SKM-1 (cell line): Measurements from ENCODE around the gene HOXC9.
"Not testable (repeated sequence)": the region's sequence is repeated elsewhere in the genome, so short reads cannot be mapped to it uniquely, and the experiment has no call there.

Experiments used
- DNase-seq: peaks from one replicate; lab custom pipeline; 2025; ENCODE audit not compliant: unreplicated experiment; lab: John Stamatoyannopoulos, UW

The HOXC9 gene

GRCh38 chr12:54037360-54038283, 37.7 kb downstream of the HOXC9 start:
- no peak for DNase-seq

GRCh38 chr12:54038284-54038870, 38.4 kb downstream of the HOXC9 start:
- no peak for DNase-seq

- DNase-seq, result no peak
Measured at GRCh38 chr12:54038871-54039414, 39.0 kb downstream of the HOXC9 start.

DNA sequence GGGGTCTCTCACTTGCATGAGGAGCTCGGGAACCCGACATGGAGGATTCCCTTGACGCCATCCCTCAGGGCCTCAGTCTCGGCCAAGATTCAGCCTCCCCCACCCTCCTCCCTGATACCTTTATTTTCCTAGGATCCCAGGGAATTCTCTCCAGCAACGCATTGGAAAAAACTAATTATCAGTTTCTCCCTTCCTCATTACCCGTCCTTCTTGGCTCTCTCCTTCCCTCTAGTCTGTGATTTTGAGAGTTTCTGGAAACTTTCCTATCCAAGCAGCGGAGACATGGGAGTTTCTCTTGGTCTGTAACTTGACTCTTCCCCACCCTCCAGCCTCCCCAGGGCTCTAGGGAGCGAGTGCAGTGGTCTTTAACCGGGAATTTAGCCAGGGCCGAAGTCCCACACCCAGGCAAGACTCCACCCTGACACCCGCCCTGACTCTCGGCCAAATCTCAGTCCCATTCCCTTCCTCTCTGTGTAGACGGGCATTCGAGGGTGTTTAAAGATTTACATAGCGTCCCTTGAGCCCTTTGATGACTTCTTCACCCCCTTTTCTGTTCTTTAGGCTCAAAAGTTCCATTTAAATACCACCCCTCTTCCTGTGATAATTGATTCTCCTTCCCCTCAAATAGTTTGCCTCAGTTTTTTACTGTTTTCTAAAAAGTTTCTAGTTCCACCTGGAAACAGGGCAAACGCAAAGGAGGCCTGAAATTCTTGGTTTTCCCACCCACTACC, 39.6 kb downstream of the HOXC9 start:
- no peak for DNase-seq

DNA sequence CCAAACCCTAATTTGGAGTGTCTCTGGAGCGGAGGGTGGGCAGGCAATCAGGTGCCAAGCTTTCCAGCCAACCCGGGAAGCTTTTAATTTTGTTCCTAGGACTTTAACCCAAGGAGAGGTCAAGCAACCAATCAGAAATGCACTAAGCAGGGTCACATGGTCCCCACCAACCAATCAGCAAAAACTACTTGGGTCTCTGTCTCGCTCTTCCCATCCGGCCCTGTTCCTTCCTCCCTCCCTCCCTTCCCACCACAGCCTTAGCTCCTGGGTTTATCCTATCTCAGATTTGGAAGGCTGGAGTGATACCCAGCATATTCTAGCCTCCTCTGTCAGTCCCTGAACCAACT, 40.2 kb downstream of the HOXC9 start:
- DNase-seq, result no peak

DNA sequence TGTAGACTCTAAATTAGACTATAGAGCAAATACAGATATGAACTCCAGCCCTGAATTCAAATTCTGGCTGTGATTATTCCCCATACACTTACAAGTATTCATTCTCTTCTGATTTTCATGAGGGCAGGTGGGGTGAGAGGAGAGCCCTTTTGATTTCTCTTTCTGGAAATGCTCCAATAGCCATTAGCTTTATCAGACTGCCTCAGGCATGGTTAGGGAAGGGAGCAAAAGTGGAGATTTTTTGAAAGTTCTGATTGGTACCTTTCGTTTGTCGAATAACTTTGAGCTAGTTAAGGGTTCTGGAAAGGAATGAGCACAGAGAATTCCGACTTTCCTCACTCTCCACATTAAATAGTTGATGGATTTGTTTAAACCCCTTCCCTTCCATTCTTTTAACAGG, 40.7 kb downstream of the HOXC9 start:
- no peak for DNase-seq

DNA sequence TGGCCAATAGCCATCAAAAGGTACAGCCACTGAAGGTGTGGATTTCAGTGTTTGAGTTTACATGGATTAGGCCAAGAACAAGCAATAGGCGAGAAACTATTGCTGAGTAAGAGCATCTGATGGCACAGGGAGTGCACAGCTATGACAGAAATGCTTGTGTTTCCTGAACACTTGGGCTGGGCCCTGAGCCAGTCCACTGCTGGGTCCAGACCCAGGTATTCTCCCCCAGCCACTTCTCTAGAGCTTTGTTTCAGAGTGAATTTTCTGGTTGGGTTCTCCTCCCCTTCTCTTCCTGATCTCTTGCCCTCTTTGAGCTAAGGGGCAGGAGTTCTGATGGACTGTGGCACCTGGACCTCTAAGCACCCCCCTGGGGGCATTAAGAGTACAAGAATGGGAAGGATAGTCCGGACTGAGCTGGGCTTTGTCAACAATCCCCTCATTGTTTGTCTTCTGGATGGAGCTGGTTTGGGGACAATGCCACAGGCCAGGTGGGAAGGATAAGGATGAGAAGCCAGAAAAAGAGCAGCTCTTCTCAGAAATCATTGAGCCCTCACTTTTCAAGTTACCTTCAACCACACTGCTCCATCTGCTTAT, 41.2 kb downstream of the HOXC9 start:
- DNase-seq, result no peak

DNA sequence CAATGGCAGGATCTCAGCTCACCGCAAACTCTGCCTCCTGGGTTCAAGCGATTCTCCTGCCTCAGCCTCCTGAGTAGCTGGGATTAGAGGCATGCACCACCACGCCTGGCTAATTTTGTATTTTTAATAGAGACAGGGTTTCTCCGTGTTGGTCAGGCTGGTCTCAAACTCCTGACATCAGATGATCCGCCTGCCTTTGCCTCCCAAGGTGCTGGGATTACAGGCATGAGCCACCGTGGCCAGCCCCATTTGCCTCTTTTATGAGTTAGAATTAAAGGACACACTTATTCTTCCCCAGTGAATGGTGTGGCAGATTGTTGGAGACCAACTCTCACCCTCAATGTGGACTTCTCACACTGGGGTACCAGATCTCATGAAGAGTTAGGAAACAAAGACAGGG, 42.1 kb downstream of the HOXC9 start:
- not testable (repeated sequence) for DNase-seq

DNA sequence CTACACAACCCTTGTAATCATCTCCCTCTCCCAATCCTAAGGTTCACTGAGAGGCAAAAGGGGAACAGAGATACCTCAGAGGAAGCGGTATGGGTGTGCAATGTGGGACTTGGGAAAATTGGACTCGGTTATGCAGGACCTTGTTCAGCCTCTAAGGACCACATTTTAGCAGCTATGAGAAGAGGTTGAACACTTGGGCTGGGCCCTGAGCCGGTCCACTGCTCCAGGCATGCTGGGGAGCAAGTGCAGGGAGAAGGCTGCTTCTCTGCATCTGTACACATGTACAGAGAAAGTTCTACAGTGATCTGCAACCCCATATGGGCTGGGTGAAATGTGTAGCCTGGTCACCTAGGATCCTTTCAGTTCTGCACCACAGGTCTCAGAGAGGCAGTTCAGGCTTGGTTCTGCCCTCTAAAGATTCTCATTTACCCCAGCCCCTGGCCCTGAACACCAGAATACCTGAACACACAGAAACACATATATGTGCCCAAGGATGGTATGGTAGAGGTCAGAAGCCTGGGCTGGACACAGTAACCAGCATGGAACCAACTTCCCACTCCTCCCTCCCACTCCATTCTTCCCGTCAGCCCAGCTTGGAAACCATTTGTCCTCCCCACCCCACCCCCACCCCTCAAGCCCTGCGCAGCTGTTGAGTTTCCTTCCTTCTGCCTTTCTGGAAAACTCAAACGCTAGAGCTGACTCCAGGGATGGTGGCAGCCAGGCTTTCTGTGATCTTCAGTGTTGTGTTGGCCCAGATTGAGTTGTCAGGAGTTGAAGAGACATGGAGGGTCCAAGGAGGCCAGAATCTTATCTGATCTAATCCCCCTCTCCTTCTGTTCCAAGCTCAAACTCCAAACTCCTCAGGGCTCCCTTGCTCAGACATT, 43.3 kb downstream of the HOXC9 start:
- DNase-seq, result no peak

DNA sequence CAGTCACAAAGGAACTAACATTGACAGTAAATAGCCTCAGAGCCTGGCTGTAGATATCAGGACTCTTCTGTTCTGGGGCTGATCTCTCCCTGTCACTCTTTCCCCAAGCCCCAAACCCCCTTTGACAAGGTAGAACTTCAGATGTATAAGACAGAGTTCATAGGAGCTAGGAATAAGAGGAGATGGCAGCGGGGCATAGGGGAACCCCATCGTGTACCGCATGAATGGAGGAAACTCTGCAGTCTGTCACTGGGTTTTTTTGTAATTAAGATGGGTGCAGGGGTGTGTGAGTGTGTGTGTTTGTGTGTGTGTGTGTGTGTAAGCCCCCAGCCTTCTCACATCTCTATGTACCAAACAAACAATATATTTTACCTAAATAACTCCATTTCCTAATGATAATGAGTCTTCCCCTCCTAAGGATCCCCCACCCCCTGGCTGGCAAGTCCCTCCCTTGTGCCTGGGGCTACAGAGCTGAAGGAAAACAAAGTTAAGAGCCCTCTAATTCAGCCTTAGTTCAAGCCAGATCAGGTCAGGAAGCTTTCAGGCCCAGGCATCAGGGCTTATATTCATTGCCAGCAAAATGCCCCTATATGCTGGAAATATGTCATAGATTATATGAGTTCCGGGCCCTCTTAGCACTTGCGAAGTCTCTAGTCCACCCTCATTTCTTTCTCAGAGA, 44.6 kb downstream of the HOXC9 start:
- no peak for DNase-seq

DNA sequence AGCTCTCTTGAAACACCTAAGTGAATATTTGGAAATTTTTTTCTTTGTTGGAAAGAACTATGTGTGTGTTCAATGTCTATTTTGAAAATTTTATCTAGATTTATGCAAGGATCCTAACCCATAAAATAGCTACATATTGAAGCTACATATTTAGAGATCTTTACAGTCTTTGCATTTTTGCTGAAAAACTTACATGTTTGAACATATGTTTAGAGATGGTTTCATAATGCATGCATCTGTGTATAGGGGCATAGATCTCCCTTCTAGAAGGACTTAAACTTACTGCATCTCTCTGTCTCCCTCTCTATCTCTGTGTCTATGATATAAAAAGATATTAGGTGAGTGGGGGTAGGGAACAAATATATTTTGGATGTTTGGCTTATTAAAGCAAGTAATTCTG, 45.4 kb downstream of the HOXC9 start:
- no peak for DNase-seq

DNA sequence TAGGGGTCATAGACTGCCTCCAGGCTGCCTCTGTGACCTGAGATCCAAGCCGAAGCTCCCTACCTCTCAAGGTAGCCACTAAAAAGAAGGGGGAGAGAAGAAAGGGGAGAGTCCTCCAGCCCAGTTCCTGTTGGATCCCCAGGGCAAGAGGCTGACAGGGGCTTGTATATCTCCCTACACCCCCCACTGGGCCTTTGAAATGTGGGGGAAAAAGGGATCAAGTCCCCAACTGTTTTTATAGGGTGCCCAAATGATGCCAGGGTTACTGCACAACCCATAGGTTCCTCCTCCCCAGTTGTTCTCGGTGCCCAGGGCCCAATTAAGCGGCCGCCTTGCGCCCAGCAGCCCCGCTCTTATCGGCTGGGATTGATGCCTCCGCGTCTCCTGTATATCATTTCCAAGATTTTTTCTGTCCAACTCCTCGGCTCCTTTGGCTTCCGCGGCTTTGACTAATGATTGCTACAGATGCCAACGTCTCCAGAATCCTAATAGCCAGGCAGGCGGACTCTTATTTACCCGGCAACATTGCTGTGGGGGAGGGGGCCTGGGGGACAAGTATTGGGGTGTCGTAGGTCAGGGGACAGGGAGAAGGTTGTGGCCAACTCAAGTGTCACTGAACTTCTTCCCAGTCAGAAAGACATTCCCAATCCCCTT, 46.0 kb downstream of the HOXC9 start:
- no peak for DNase-seq

DNA sequence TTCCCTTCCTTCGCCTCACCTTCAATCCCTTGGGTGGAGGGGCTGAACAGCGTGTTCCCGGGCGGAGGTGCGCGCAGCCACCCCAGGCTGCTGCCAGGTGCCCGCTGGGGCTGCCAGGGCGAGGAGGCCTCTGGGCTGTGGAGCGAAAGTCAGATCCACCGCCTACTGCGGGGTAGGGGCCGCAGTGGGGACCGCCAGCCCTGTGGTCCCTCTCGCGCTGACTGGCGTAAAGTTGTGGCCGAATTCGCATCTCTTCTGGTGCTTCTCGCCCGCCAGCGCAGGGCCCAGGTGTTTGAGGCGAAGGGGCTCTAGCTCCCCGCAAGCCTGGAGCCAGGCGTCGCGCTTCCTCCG, 46.8 kb downstream of the HOXC9 start:
- DNase-seq, result no peak

GRCh38 chr12:54047160-54047963, 47.4 kb downstream of the HOXC9 start:
- DNase-seq, result no peak

DNA sequence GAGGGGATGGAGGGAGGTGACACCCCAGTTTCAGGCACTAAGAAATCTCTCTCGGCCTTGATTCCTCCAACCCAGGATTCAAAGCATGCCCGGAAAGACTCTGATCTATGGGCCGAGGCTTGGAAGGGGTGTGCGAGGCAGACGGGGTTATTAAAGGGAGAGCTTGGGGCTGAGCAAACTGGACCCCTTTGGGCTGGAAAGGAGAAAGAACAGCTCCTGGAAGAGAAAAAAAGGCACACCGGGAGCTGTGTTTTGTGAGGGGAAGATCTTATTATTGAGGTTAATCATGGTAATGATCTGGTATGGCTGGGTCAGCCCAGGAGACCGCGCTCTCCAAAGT, 48.0 kb downstream of the HOXC9 start:
- DNase-seq, result no peak

- no peak for DNase-seq
Measured at GRCh38 chr12:54048406-54049093, 48.6 kb downstream of the HOXC9 start.

DNA sequence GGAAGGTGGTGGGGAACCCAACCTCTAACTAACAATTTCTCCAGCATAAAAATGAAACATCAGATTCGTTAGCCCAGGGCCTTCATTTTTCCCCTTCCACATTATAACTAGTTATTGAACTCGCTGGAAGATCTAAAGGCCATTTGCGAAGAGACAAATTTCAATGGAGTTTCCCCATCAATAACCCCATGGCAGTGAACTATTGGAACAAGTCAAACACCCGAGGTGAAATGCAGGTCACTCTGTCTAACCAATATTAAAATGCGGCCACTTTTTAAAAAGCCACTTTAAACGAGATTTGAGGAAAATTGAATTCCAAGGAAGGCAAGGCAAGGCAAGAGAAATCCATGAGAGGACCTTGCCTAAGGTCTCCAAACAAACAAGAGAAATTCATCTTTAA, 49.1 kb downstream of the HOXC9 start:
- no peak for DNase-seq

DNA sequence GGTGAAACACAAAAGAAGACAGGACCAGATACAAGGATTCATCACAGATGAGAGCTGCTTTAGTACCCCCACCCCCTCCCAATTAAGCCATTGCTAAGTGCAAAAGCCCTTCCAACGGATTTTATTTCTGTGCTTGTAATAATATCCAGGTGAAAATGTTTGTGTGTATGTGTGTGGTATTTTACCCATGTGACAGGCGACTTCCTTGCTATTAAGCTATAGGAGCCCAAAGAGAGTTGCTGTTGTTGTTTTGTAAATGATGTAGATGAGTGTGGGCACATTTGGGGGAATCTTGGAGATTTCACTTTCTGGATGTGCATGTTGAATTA, 50.5 kb downstream of the HOXC9 start:
- DNase-seq, result no peak
